A549 (cell line): ENCODE data around the gene BST1. TPM values are rescaled to one million over a fixed set of nuclear protein-coding genes. Genes with fewer than 3 reads are reported as not detected.
A peak's percentile ranks its signal among the peaks of the same experiment; 100 is the strongest.

Experiments
- BHLHE40 ChIP-seq: IDR thresholded peaks from 2 replicates; pipeline ENCODE4 v1.6.1; 2012; ENCODE audit warnings: low read depth, low read length, inconsistent platforms
- CEBPB ChIP-seq, 2 experiments: fragments of >200 bp in 1 of 2; sonication (Bioruptor Twin) in 1 of 2; formaldehyde crosslinking in 1 of 2; IDR thresholded peaks; 2 replicates each; pipeline ENCODE4 v1.6.1; 2012 to 2016
- CHD4 ChIP-seq: fragments of 200-600 bp; sonication (generic); IDR thresholded peaks from 2 replicates; pipeline ENCODE4 v1.6.1; 2016; ENCODE audit warnings: antibody characterized with exemption, mild to moderate bottlenecking, borderline replicate concordance
- EHF ChIP-seq: fragments of 250-450 bp; sonication (Bioruptor Pico); IDR thresholded peaks from 2 replicates; pipeline ENCODE4 v1.5.0; 2020; ENCODE audit warnings: mild to moderate bottlenecking
- ESRRA ChIP-seq: fragments of 150-350 bp; IDR thresholded peaks from 2 replicates; pipeline ENCODE4 v1.6.1; 2014; ENCODE audit warnings: mild to moderate bottlenecking, low read length, borderline replicate concordance
- FOSB ChIP-seq: fragments of 250-450 bp; sonication (Bioruptor Pico); IDR thresholded peaks from 2 replicates; pipeline ENCODE4 v1.5.0; 2020; ENCODE audit warnings: mild to moderate bottlenecking, moderate library complexity
- HDAC2 ChIP-seq: fragments of 200-600 bp; sonication (generic); IDR thresholded peaks from 2 replicates; pipeline ENCODE4 v1.6.1; 2016
- HEYL ChIP-seq: fragments of 250-450 bp; sonication (Bioruptor Pico); IDR thresholded peaks from 2 replicates; pipeline ENCODE4 v1.8.0; 2021; ENCODE audit warnings: mild to moderate bottlenecking, moderate library complexity
- HOXA7 ChIP-seq: fragments of 250-450 bp; sonication (Bioruptor Pico); IDR thresholded peaks from 2 replicates; pipeline ENCODE4 v1.5.0; 2020; ENCODE audit warnings: mild to moderate bottlenecking, moderate library complexity
- HOXB5 ChIP-seq: fragments of 250-450 bp; sonication (Bioruptor Pico); IDR thresholded peaks from 2 replicates; pipeline ENCODE4 v1.5.0; 2020; ENCODE audit warnings: mild to moderate bottlenecking, moderate library complexity
- JUN ChIP-seq, 2 experiments: fragments of >200 bp; sonication (Bioruptor Twin); formaldehyde crosslinking; IDR thresholded peaks; 2 replicates in 1 of 2; 3 replicates in 1 of 2; pipeline ENCODE4 v1.6.1; 2016 to 2017
- JUNB ChIP-seq: fragments of >200 bp; sonication (Bioruptor Twin); formaldehyde crosslinking; IDR thresholded peaks from 2 replicates; pipeline ENCODE4 v1.6.1; 2016
- KDM1A ChIP-seq: fragments of 200-600 bp; sonication (generic); IDR thresholded peaks from 2 replicates; pipeline ENCODE4 v1.6.1; 2016; ENCODE audit warnings: low read depth, mild to moderate bottlenecking
- MAFK ChIP-seq: fragments of 450-650 bp; IDR thresholded peaks from 2 replicates; pipeline ENCODE4 v1.6.1; 2014; ENCODE audit not compliant: partially characterized antibody
- MAZ ChIP-seq: fragments of 150-350 bp; IDR thresholded peaks from 2 replicates; pipeline ENCODE4 v1.6.1; 2014; ENCODE audit warnings: antibody characterized with exemption, low read depth, low read length, borderline replicate concordance
- MYC ChIP-seq: IDR thresholded peaks from 2 replicates; pipeline ENCODE4 v1.6.1; 2012; ENCODE audit warnings: mild to moderate bottlenecking, inconsistent platforms, low read length, improper control_type of control experiment, borderline replicate concordance
- NR3C1 ChIP-seq: fragments of >200 bp; sonication (Bioruptor Twin); formaldehyde crosslinking; IDR thresholded peaks from 3 replicates; pipeline ENCODE4 v1.6.1; 2017
- PHF8 ChIP-seq: fragments of 200-600 bp; sonication (generic); IDR thresholded peaks from 2 replicates; pipeline ENCODE4 v1.6.1; 2016; ENCODE audit warnings: low read depth, mild to moderate bottlenecking, antibody characterized with exemption, moderate library complexity, borderline replicate concordance
- POLR2AphosphoS2 ChIP-seq: conservative IDR thresholded peaks from 2 replicates; pipeline ENCODE4 v1.6.1; 2012; ENCODE audit warnings: low read length, improper control_type of control experiment, inconsistent platforms
- RAD21 ChIP-seq, 2 experiments: fragments of >200 bp in 1 of 2; sonication (Bioruptor Twin) in 1 of 2; formaldehyde crosslinking in 1 of 2; IDR thresholded peaks in 1 of 2; conservative IDR thresholded peaks in 1 of 2; 2 replicates in 1 of 2; 3 replicates in 1 of 2; pipeline ENCODE4 v1.6.1; 2012 to 2018; ENCODE audit warnings: inconsistent platforms in 1 of 2
- RFX5 ChIP-seq: fragments of 450-650 bp; IDR thresholded peaks from 2 replicates; pipeline ENCODE4 v1.7.1; 2014; ENCODE audit warnings: antibody characterized with exemption, mild to moderate bottlenecking, moderate library complexity
- RNF2 ChIP-seq: fragments of 200-600 bp; sonication (generic); IDR thresholded peaks from 2 replicates; pipeline ENCODE4 v1.6.1; 2016; ENCODE audit warnings: low read depth, mild to moderate bottlenecking, antibody characterized with exemption, moderate library complexity, borderline replicate concordance
- TFCP2L1 ChIP-seq: fragments of 250-450 bp; sonication (Bioruptor Pico); IDR thresholded peaks from 2 replicates; pipeline ENCODE4 v1.5.0; 2021; ENCODE audit warnings: mild to moderate bottlenecking
- TP53 ChIP-seq: fragments of 250-450 bp; sonication (Bioruptor Pico); IDR thresholded peaks from 2 replicates; pipeline ENCODE4 v1.5.0; 2021; ENCODE audit warnings: mild to moderate bottlenecking, moderate library complexity
- ZC3H11A ChIP-seq: fragments of 450-650 bp; IDR thresholded peaks from 2 replicates; pipeline ENCODE4 v1.6.1; 2014; ENCODE audit warnings: antibody characterized with exemption, mild to moderate bottlenecking
- polyA plus RNA-seq, 4 experiments: library from polyadenylated mRNA; depleted of rRNA in 3 of 4; stranded (reverse); fragments of >200 nt; fragmentation: RNase III in 1 of 4; extraction: RNeasy Plus Mini Kit Qiagen cat#74134 plus additional on column Dnase treatment in 1 of 4; gene quantifications; 2 replicates in 3 of 4; 3 replicates in 1 of 4; pipeline ENCODE4 v1.2.3, GENCODE V29; 2011 to 2017
- TF ChIP-seq, protein P1 (sequence below): fragments of 250-450 bp; sonication (Bioruptor Pico); IDR thresholded peaks from 2 replicates; pipeline ENCODE4 v1.5.0; 2021; ENCODE audit warnings: mild to moderate bottlenecking, moderate library complexity, borderline replicate concordance
- TF ChIP-seq, protein P2 (sequence below): fragments of 250-450 bp; sonication (Bioruptor Pico); IDR thresholded peaks from 2 replicates; pipeline ENCODE4 v1.5.0; 2020; ENCODE audit warnings: low read depth, mild to moderate bottlenecking, moderate library complexity
- TF ChIP-seq, protein P3 (sequence below): fragments of 450-650 bp; IDR thresholded peaks from 2 replicates; pipeline ENCODE4 v1.6.1; 2014; ENCODE audit warnings: antibody characterized with exemption
- TF ChIP-seq, protein P4 (sequence below): fragments of 150-350 bp; IDR thresholded peaks from 2 replicates; pipeline ENCODE4 v1.6.1; 2014; ENCODE audit warnings: low read depth, mild to moderate bottlenecking, low read length
- TF ChIP-seq, protein P5 (sequence below): IDR thresholded peaks from 2 replicates; pipeline ENCODE4 v1.6.1; 2012
- TF ChIP-seq, protein P6 (sequence below): fragments of >200 bp; sonication (Bioruptor Twin); formaldehyde crosslinking; IDR thresholded peaks from 3 replicates; pipeline ENCODE4 v1.5.1; 2016

The BST1 gene
- polyA plus RNA-seq, 2 of the 4 experiments (the other 2 are of a cell fraction) = 11.7 to 16.0 TPM

DNA sequence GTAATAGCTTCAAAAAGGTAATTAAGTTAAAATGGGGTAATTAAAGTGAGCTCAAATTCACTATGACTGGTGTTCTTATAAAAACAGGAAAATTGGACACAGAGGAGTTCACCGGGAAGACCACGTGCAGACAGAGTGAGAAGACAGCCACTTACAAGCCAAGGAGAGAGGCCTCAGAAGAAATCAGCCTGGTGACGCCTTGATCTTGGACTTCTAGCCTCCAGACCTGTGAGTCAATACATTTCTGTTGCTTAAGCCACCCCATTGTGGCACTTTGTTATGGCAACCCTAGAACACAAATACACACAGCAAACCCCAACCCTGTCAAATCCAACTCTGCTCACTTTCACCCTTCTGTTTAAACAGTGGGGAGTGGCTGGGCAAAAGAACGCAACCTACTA, 71.2 kb downstream of the BST1 start (continued):
- TF ChIP-seq RNF2 (no peak), MAFK (no peak), TP53 (no peak), FOSB (no peak), CEBPB (IDR thresholded peaks at IDR 0.05) (peak; percentile 41 to 78; a peak in 3 of 4 replicates), MAZ (no peak), TFCP2L1 (CRISPR knock-in tag) (no peak), RAD21 (conservative IDR thresholded peaks at IDR 0.05 in 1 of 2, IDR thresholded peaks at IDR 0.05 in 1 of 2) (no peak), BHLHE40 (no peak), ZC3H11A (no peak), JUNB (no peak), JUN (IDR thresholded peaks at IDR 0.05) (0 out of 5 replicates have a peak, but pooled peaks of 1 of the 2 experiments have one; percentile 42), HDAC2 (no peak), KDM1A (no peak), POLR2AphosphoS2 (no peak), HEYL (no peak), EHF (CRISPR knock-in tag) (no peak), RFX5 (no peak), HOXA7 (no peak), ESRRA (no peak), CHD4 (no peak), NR3C1 (no peak), PHF8 (no peak), MYC (no peak), HOXB5 (peak; percentile 76)
- TF ChIP-seq, protein P1, sequence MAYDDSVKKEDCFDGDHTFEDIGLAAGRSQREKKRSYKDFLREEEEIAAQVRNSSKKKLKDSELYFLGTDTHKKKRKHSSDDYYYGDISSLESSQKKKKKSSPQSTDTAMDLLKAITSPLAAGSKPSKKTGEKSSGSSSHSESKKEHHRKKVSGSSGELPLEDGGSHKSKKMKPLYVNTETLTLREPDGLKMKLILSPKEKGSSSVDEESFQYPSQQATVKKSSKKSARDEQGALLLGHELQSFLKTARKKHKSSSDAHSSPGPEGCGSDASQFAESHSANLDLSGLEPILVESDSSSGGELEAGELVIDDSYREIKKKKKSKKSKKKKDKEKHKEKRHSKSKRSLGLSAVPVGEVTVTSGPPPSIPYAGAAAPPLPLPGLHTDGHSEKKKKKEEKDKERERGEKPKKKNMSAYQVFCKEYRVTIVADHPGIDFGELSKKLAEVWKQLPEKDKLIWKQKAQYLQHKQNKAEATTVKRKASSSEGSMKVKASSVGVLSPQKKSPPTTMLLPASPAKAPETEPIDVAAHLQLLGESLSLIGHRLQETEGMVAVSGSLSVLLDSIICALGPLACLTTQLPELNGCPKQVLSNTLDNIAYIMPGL = no peak
- TF ChIP-seq, protein P2, sequence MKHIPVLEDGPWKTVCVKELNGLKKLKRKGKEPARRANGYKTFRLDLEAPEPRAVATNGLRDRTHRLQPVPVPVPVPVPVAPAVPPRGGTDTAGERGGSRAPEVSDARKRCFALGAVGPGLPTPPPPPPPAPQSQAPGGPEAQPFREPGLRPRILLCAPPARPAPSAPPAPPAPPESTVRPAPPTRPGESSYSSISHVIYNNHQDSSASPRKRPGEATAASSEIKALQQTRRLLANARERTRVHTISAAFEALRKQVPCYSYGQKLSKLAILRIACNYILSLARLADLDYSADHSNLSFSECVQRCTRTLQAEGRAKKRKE (CRISPR knock-in tag) = no peak
- TF ChIP-seq, protein P3, sequence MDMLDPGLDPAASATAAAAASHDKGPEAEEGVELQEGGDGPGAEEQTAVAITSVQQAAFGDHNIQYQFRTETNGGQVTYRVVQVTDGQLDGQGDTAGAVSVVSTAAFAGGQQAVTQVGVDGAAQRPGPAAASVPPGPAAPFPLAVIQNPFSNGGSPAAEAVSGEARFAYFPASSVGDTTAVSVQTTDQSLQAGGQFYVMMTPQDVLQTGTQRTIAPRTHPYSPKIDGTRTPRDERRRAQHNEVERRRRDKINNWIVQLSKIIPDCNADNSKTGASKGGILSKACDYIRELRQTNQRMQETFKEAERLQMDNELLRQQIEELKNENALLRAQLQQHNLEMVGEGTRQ = peak; percentile 74
- TF ChIP-seq, protein P4, sequence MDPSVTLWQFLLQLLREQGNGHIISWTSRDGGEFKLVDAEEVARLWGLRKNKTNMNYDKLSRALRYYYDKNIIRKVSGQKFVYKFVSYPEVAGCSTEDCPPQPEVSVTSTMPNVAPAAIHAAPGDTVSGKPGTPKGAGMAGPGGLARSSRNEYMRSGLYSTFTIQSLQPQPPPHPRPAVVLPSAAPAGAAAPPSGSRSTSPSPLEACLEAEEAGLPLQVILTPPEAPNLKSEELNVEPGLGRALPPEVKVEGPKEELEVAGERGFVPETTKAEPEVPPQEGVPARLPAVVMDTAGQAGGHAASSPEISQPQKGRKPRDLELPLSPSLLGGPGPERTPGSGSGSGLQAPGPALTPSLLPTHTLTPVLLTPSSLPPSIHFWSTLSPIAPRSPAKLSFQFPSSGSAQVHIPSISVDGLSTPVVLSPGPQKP = no peak
- TF ChIP-seq, protein P5, sequence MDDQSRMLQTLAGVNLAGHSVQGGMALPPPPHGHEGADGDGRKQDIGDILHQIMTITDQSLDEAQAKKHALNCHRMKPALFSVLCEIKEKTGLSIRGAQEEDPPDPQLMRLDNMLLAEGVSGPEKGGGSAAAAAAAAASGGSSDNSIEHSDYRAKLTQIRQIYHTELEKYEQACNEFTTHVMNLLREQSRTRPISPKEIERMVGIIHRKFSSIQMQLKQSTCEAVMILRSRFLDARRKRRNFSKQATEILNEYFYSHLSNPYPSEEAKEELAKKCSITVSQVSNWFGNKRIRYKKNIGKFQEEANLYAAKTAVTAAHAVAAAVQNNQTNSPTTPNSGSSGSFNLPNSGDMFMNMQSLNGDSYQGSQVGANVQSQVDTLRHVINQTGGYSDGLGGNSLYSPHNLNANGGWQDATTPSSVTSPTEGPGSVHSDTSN = no peak
- TF ChIP-seq, protein P6, sequence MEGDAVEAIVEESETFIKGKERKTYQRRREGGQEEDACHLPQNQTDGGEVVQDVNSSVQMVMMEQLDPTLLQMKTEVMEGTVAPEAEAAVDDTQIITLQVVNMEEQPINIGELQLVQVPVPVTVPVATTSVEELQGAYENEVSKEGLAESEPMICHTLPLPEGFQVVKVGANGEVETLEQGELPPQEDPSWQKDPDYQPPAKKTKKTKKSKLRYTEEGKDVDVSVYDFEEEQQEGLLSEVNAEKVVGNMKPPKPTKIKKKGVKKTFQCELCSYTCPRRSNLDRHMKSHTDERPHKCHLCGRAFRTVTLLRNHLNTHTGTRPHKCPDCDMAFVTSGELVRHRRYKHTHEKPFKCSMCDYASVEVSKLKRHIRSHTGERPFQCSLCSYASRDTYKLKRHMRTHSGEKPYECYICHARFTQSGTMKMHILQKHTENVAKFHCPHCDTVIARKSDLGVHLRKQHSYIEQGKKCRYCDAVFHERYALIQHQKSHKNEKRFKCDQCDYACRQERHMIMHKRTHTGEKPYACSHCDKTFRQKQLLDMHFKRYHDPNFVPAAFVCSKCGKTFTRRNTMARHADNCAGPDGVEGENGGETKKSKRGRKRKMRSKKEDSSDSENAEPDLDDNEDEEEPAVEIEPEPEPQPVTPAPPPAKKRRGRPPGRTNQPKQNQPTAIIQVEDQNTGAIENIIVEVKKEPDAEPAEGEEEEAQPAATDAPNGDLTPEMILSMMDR = no peak
